ENCODE measurements around the gene ERI3.

ERI3 gene

GRCh38 chr1:44288883-44289282 lies 66.2 kb downstream of the ERI3 start:
- no peak for DNase-seq (ENCODE audit: low read depth in 2 of 3, low spot score in 2 of 3)

DNA sequence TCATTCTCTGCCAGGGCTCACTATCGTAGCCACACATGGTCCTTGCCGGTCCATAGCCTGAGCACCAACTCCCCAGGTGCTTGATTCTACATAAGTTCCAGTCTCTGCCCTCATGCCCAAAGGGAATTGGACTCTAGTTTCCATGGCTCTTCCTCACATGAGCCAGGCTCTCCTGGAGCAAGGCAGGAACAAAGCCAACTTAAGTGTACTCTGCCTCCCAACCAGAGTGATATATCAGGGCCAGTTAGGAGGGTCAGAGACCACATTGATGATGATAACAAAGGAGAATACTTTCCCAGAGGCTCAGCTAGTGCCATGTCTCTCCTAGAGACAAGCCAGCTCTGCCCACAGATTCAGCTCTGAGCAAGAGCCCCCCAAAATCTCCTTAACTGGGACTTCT lies 70.9 kb downstream of the ERI3 start:
- DNase-seq (ENCODE audit: low read depth in 2 of 3, low spot score in 2 of 3): no peak

- no peak for DNase-seq (ENCODE audit: low read depth in 2 of 3, low spot score in 2 of 3)
Measured at GRCh38 chr1:44283524-44284173, 71.4 kb downstream of the ERI3 start.

DNA sequence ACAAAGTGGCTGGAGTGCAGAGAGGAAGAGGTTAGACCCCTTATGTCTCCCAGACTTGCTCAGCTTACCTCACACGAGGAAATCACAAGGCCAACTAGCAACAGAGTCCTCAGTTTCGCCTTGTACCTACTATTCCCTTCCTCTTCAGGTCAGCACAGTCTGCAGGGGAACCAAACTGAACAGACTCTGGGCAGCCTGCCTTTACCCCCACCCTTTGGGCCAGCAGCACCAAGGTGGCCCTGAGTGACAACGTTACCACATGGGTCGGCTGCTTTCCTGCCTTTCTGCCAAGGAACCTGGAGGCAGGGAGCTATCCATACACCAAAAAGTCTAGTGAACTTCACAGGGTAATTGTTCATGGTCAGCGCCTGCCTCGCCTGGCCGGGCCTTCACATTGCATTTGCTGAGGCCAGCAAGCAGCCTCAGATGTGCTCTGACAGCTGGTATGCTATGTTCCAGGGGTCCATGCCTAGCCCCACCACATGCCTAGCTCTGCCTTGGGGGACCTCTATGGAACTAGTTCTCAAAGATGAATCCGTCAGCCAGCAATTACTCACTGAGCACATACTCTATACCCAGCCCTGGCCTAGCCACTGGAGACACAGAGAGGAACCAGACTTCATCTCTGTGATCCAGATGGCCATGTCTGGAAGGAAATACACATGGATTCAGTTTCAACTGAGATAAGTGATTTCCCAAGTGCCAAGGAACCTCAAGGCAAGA lies 72.2 kb downstream of the ERI3 start:
- no peak for DNase-seq (ENCODE audit: low read depth in 2 of 3, low spot score in 2 of 3)

DNA sequence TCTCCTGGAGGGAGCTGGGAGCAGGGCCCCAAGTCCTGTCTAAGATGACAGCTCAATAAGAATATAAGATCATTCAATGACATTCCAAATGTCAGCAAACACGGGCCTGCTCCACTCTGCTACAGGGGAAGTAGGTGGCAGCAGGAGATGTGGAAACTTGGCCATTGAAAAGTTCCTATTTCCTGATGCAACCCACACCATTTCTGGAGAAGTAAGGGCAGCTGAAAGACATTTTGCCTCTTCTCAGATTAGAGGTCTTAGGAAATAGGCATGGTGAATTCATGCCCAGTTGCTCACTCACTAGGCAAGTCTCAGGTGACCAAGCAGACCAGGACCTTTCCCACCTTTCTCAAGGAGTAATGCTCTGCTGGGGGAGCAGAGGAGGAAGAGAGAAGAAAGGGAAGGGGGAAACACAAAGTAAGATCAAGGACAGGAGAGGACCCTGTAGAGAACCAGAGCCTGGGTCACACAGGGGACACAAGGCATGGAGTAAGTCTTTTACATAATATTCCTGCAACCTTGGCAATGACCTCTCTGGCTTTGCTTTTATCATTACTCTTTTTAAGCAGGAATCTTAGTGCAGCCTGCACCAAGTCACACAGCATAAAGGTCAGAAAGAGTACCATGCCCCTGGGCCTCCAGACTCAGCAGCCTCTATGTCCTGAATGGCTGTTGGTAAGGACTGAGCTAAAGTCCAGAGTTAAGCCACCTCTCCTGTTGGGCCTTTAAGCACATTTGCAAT lies 72.9 kb downstream of the ERI3 start:
- DNase-seq (ENCODE audit: low read depth in 2 of 3, low spot score in 2 of 3): no peak

GRCh38 chr1:44276901-44277300 lies 78.2 kb downstream of the ERI3 start:
- no peak for DNase-seq (ENCODE audit: low read depth in 2 of 3, low spot score in 2 of 3)

DNA sequence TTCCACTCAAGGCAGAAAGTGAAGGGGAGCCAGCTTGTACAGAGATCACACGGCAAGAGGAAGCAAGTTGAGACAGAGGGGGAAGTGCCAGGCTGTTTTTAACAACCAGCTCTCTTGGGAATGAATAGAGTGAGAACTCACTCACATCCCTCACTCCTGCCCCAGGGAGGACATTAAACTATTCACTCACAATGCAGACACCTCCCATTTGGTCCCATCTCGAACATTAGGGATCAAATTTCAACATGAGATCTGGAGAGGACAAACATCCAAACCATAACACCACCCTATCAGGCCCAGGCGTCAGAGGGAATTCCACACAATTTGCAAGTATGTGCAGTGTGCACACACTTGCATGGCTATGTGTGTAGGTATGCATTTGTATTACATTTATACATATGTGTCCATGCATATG lies 79.1 kb downstream of the ERI3 start:
- DNase-seq (ENCODE audit: low read depth in 2 of 3, low spot score in 2 of 3): no peak

DNA sequence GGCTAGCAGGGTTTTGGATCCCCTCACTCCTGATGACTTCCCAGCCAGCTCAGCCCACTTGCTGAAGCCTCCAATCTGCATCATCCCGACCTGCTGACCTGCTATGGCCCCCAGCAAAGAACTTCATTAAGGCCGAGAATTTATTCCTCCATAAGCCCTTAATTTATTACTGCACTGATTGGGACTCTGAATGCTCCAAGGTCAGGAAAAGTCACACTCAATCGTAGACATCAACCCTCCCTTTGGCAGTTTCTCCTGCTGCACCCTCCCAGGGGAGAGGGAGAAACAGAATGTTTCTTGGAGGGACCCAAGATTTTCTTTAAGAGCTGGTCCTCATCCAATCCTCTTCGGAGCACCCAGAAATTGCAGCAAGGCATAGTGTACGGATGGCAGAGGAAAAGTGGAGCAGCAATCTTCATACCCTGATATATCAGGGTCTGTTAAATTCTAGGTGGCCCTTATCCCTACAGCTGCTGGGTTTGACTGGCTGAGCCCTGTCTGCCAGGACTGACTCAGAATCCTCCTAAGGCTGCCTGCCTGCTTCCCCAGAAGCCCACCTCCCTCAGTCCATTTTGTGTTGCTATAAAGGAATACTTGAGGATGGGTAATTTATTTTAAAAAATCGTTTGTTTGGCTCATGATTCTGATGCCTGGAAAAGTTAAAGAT lies 79.6 kb downstream of the ERI3 start:
- DNase-seq (ENCODE audit: low read depth in 2 of 3, low spot score in 2 of 3): no peak

DNA sequence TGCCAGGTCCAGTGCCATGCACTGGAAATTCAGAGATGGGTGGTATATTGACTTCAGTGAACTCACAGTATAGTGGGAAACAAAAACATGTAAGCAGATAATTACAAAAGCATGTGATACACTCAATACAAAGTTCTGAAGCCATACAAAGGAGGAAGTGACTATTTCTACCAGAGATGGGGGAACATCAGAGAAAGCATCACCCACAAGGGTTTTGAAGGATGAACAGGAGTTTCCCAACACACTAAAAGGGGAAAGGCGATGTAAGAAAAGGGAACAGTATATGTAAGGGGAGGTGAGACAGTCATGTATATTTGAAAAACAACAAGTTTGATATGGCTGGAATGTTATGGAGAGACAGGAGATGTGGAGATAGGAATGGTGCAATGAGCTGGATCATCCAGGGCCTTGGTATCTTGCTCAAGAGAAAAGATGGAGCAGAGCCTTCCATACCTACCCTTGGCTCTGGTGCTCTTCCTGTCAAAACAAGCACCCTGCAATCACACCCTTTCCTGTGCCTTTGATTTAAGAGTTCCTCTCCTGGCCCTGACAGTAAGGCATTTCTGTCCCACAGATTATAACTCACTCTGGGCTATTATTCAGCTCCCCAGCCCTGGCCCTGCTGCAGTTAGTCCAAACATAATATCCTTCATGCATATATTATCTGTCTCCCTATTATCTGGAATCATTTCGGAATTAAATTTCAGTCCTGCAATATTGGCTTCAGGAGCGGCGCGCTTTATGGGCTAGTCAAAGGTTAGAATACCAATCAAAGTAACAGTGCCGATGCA lies 81.3 kb downstream of the ERI3 start:
- DNase-seq (ENCODE audit: low read depth in 2 of 3, low spot score in 2 of 3): no peak

DNA sequence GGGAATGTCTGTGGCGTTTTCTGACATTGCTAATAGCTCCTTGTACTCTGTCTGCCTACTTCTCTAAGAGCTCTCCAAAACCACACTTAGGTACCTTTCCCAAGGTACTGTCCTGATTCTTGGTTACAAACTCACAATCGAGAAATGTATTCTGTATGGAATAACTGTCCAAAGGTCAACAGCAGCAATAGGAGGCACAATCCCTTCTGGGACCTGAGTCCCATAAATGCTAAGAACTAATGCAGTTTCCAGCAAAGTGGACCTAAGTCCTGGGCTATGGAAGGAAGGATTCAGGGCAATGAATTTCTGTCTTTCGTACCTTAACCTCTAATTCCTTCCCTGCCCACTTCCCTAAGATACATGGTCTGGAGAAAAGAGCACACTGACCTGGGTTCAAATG lies 82.1 kb downstream of the ERI3 start:
- no peak for DNase-seq (ENCODE audit: low read depth in 2 of 3, low spot score in 2 of 3)

DNA sequence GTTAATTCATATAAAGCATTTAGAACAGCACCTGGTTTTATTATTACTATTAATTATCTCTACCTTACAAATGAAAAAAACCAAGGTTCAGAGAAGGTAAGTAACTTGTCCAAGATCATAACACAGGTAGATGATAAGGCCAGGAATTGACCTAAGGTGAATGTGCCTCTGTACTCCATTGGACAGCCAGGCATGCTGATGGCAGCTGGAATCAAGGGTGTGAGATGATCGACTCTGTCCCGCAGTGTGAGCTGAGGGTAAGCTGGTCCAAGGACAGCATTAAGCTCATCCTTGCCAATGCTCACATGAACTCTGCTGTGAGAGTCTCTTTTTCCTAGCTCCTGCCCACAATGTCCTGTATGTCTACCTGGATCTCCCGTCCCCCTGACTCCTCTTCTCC lies 83.4 kb downstream of the ERI3 start:
- DNase-seq (ENCODE audit: low read depth in 2 of 3, low spot score in 2 of 3): no peak

GRCh38 chr1:44270686-44271628 lies 84.1 kb downstream of the ERI3 start:
- DNase-seq (ENCODE audit: low read depth in 2 of 3, low spot score in 2 of 3): no peak

- DNase-seq (ENCODE audit: low read depth in 2 of 3, low spot score in 2 of 3): no peak
Measured at GRCh38 chr1:44268054-44268453, 87.0 kb downstream of the ERI3 start.

DNA sequence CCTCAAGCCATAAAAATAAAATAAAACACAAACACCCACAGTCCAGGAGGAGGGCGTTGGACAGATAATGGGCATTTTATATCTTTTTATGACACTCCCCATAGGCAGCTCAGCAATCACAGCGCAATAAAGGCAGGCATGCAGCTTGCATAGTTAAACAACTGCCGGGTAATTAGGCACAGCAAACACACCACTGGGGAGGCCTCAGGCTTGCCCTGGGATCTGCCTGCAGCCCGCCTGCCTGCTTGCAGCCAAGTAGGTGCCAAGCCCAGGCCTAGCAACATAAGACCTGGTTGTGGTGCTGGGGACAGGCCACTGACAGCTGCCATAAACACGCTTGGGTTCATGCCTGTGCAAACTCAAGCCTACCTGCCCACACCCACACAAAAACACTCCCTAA lies 87.6 kb downstream of the ERI3 start:
- DNase-seq (ENCODE audit: low read depth in 2 of 3, low spot score in 2 of 3): no peak

DNA sequence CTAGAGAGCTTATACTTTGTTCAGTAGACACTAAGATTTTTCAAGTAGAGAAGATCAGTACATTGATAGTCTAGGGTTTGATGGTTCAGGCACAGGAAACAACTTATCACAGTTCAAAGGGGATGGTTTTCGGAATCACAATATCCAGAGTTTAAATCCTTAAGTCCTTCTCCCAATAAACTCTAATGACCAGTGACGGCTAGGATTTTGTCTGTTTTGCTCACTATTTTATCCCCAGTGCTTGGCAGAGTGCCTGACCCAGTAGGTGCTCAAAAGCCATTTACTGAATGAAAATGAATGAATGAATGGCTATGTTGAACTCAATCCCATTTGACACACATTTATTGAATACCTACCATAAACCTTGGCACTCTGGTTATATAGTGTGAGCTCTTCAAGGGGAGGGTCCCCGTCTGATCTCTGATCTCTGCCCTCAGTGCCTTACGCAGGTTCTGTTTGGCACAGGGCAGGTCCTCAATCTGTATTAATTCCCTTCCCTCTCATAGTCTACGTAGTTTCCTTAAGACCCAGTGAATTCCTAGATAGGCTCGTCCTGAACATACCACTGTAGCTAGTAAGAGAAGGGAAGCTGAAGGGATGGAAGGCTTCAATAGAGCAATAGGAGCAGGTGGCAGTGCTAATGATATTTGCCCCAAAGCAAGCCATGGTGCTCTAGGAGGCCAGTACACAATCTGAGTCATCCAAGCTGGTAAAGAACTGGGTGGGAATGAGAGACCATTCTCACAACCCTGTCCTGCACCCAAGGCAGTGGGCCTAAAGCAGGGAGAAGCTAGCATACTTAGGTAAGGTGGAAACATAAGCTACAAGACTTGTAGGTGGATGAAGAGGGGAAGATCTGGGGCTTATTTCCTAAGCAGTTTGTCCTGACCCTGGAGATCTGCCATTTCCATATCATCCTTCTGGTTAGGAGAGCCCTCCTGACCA lies 88.4 kb downstream of the ERI3 start:
- DNase-seq (ENCODE audit: low read depth in 2 of 3, low spot score in 2 of 3): no peak

DNA sequence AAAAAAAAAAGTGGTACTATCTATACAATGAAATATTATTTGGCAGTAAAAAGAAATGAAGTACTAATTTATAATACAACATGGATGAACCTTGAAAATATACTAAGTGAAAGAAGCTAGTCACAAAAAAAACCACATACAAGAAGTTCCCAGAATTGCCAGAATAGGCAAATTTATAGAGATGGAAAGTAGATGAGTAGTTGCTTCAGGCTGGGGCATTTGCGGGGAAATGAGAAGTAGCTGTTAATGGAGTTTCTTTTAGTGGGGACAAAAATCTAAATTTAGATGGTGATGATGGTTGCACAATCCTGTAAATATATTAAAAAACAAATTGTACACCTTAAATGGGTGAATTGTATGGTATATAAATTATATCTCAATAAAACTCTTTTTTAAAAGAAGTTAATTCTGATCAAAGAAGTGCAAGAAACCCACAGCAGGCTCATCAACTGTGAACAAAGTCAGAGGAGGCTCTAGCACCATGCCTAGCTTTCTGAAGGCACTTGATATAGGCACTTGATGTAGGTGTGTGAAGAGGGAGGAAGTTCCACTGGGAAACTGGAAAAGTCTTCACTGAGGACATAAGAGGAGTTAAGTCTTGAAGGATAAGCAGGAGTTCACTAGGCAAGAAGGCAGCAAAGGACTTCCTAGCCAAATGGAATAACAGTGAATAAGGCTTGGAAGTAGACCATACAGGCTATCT lies 89.2 kb downstream of the ERI3 start:
- DNase-seq (ENCODE audit: low read depth in 2 of 3, low spot score in 2 of 3): no peak

GRCh38 chr1:44264451-44264771 lies 90.6 kb downstream of the ERI3 start:
- no peak for DNase-seq (ENCODE audit: low read depth in 2 of 3, low spot score in 2 of 3)
